ENCODE data around the gene NBEA.

Gene NBEA

GRCh38 chr13:35342440-35342839 is 400.4 kb downstream of the NBEA start:
- no peak overlapping the region for H3K27ac ChIP-seq
- TF ChIP-seq CTCF (conservative IDR thresholded peaks at IDR 0.05) = no peak

- no peak for TF ChIP-seq CTCF (conservative IDR thresholded peaks at IDR 0.05)
- H3K27ac ChIP-seq = no peak overlapping the region
Measured at GRCh38 chr13:35343417-35343816, 401.3 kb downstream of the NBEA start.

GRCh38 chr13:35345992-35346391 is 403.9 kb downstream of the NBEA start:
- TF ChIP-seq CTCF (conservative IDR thresholded peaks at IDR 0.05) = no peak
- H3K27ac ChIP-seq = no peak overlapping the region

- no peak for TF ChIP-seq CTCF (conservative IDR thresholded peaks at IDR 0.05)
Measured at GRCh38 chr13:35346494-35346893, 404.4 kb downstream of the NBEA start.

GRCh38 chr13:35347679-35348205 is 405.7 kb downstream of the NBEA start:
- TF ChIP-seq CTCF (conservative IDR thresholded peaks at IDR 0.05) = no peak
- no peak overlapping the region for H3K27ac ChIP-seq

More at GRCh38 chr13:35346494-35346893, 404.4 kb downstream of the NBEA start:
- H3K27ac ChIP-seq = no peak overlapping the region

- H3K27ac ChIP-seq = no peak overlapping the region
- TF ChIP-seq CTCF (conservative IDR thresholded peaks at IDR 0.05) = no peak
Measured at GRCh38 chr13:35349052-35349451, 407.0 kb downstream of the NBEA start.

GRCh38 chr13:35349673-35350278 is 407.7 kb downstream of the NBEA start:
- H3K27ac ChIP-seq = no peak overlapping the region
- TF ChIP-seq CTCF (conservative IDR thresholded peaks at IDR 0.05) = no peak
